HG03175 (cell line): ENCODE data around the gene CARD9.

Source experiments
- ATAC-seq: cut with Tn5 transposase; IDR thresholded peaks from one replicate; pipeline ENCODE4 v1.9.1; 2021; ENCODE audit warnings: mild to moderate bottlenecking, moderate library complexity; ENCODE audit not compliant: unreplicated experiment

The CARD9 gene

GRCh38 chr9:136337416-136338395, 35.8 kb downstream of the CARD9 start:
- ATAC-seq = no peak

- ATAC-seq = no peak
Measured at GRCh38 chr9:136336881-136337280, 36.6 kb downstream of the CARD9 start.

- no peak for ATAC-seq
Measured at GRCh38 chr9:136336156-136336870, 37.2 kb downstream of the CARD9 start.

- ATAC-seq = no peak
Measured at GRCh38 chr9:136335296-136336155, 37.9 kb downstream of the CARD9 start.

GRCh38 chr9:136334541-136334940, 38.9 kb downstream of the CARD9 start:
- no peak for ATAC-seq

GRCh38 chr9:136333486-136333885, 40.0 kb downstream of the CARD9 start:
- ATAC-seq = no peak

- ATAC-seq = no peak
Measured at GRCh38 chr9:136333045-136333444, 40.4 kb downstream of the CARD9 start.

GRCh38 chr9:136332482-136332983, 40.9 kb downstream of the CARD9 start:
- no peak for ATAC-seq

- no peak for ATAC-seq
Measured at GRCh38 chr9:136331556-136332481, 41.6 kb downstream of the CARD9 start.

GRCh38 chr9:136331030-136331429, 42.4 kb downstream of the CARD9 start:
- ATAC-seq = no peak

GRCh38 chr9:136330406-136330990, 43.0 kb downstream of the CARD9 start:
- ATAC-seq = no peak

GRCh38 chr9:136329636-136330405, 43.6 kb downstream of the CARD9 start:
- no peak for ATAC-seq

GRCh38 chr9:136329211-136329627, 44.2 kb downstream of the CARD9 start:
- ATAC-seq = no peak

GRCh38 chr9:136328622-136329041, 44.8 kb downstream of the CARD9 start:
- no peak for ATAC-seq

GRCh38 chr9:136328011-136328621, 45.4 kb downstream of the CARD9 start:
- no peak for ATAC-seq

- ATAC-seq = no peak
Measured at GRCh38 chr9:136327304-136327974, 46.0 kb downstream of the CARD9 start, which contains the start of gene GPSM1. TSS of gene GPSM1 (plus strand) at chr9:136327539. CDS start at chr9:136327696, 157 bp downstream.

GRCh38 chr9:136326761-136327303, 46.6 kb downstream of the CARD9 start:
- no peak for ATAC-seq
